Measurements from ENCODE around the gene AMPH. TPM values are rescaled to one million over a fixed set of nuclear protein-coding genes. Genes with fewer than 3 reads are reported as not detected.

The AMPH gene
- total and polyA plus RNA-seq, 9 of the 15 experiments (the other 6 are each of a cell fraction or from before 2014, with no cell fraction given) = 0.03 to 0.35 TPM; not detected in 7

DNA sequence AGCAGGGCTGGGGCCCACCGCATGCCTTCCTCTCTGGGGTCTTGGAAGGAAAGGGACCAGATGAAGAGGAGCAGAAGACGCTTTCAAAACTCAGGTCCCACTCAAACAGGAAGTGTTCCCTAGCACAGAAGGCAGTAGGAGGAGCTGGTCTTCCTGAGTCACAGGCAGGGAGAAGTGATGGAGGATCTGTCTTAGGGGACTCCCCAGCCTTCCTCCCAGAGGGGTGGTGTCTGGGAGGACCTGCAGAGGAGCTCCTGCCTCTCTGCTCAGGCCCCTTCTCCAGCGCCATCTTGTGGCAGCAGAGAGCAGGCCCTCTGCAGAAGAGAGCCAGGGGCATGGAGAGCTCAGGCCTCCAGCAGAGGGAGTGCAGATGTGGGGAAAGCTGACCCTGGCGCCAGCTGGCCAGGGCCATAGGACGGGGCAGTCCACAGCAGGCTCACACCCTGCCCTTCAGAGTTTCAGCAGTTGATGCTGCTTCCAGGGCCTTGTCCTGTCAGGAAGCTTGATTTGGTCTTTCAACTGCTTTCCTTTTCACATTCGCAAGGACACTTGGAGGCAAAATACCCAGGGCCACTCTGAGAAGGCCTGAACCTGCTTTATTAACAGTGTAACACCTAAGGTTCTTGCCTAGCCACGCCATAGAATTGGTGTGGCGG is 295.6 kb downstream of the AMPH start (continued):
- TF ChIP-seq ELF4 (CRISPR knock-in tag; IDR thresholded peaks at IDR 0.05) (0 out of 2 replicates have a peak, but pooled peaks have one; percentile 39), PHF21A (IDR thresholded peaks at IDR 0.05; ENCODE audit: borderline replicate concordance, low read depth) (peak; percentile 79; the same call in 1 of the 2 replicates), GATAD2B (IDR thresholded peaks at IDR 0.05; ENCODE audit: borderline replicate concordance) (peak; percentile 75), KLF16 (IDR thresholded peaks at IDR 0.05) (peak; percentile 82), ZBTB17 (CRISPR knock-in tag; IDR thresholded peaks at IDR 0.05) (peak; percentile 69; the same call in 1 of the 2 replicates), HLTF (IDR thresholded peaks at IDR 0.05) (0 out of 2 replicates have a peak, but pooled peaks have one; percentile 31), SMAD2 (IDR thresholded peaks at IDR 0.05; ENCODE audit: low read depth, low read length) (no peak), POU5F1 (IDR thresholded peaks at IDR 0.05; ENCODE audit: borderline replicate concordance, low read depth, low read length, partially characterized antibody) (no peak), CBFB (CRISPR knock-in tag; IDR thresholded peaks at IDR 0.05) (0 out of 2 replicates have a peak, but pooled peaks have one; percentile 54), NR2C2 (CRISPR knock-in tag; IDR thresholded peaks at IDR 0.05) (peak; percentile 80), NR2C2 (tag; IDR thresholded peaks at IDR 0.05) (peak; percentile 91), WHSC1 (IDR thresholded peaks at IDR 0.05; ENCODE audit: low read length) (peak; percentile 73), RBFOX2 (IDR thresholded peaks at IDR 0.05; ENCODE audit: low read depth, low read length) (peak; percentile 74), HMGN3 (IDR thresholded peaks at IDR 0.05; ENCODE audit: borderline replicate concordance, extremely low read depth, insufficient read length, low read depth, low read length) (peak; percentile 46), MAFK (IDR thresholded peaks at IDR 0.05; ENCODE audit: low read length) (0 out of 2 replicates have a peak, but pooled peaks have one; percentile 25), ELF1 (tag; IDR thresholded peaks at IDR 0.05) (peak; percentile 65), RBBP5 (IDR thresholded peaks at IDR 0.05; ENCODE audit: borderline replicate concordance, insufficient read depth, low read length, poor library complexity, severe bottlenecking) (peak; percentile 58), SPI1 (IDR thresholded peaks at IDR 0.05; ENCODE audit: borderline replicate concordance, low read depth, low read length) (peak; percentile 77; the same call in 1 of the 2 replicates)
- TF ChIP-seq, protein P1, sequence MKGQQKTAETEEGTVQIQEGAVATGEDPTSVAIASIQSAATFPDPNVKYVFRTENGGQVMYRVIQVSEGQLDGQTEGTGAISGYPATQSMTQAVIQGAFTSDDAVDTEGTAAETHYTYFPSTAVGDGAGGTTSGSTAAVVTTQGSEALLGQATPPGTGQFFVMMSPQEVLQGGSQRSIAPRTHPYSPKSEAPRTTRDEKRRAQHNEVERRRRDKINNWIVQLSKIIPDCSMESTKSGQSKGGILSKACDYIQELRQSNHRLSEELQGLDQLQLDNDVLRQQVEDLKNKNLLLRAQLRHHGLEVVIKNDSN (CRISPR knock-in tag; IDR thresholded peaks at IDR 0.05) = no peak
- TF ChIP-seq, protein P2, sequence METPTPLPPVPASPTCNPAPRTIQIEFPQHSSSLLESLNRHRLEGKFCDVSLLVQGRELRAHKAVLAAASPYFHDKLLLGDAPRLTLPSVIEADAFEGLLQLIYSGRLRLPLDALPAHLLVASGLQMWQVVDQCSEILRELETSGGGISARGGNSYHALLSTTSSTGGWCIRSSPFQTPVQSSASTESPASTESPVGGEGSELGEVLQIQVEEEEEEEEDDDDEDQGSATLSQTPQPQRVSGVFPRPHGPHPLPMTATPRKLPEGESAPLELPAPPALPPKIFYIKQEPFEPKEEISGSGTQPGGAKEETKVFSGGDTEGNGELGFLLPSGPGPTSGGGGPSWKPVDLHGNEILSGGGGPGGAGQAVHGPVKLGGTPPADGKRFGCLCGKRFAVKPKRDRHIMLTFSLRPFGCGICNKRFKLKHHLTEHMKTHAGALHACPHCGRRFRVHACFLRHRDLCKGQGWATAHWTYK (CRISPR knock-in tag; IDR thresholded peaks at IDR 0.05) = peak; percentile 78; the same call in 1 of the 2 replicates
- TF ChIP-seq, protein P3, sequence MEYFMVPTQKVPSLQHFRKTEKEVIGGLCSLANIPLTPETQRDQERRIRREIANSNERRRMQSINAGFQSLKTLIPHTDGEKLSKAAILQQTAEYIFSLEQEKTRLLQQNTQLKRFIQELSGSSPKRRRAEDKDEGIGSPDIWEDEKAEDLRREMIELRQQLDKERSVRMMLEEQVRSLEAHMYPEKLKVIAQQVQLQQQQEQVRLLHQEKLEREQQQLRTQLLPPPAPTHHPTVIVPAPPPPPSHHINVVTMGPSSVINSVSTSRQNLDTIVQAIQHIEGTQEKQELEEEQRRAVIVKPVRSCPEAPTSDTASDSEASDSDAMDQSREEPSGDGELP (CRISPR knock-in tag; IDR thresholded peaks at IDR 0.05; ENCODE audit: borderline replicate concordance) = peak; percentile 100
- TF ChIP-seq, protein P4, sequence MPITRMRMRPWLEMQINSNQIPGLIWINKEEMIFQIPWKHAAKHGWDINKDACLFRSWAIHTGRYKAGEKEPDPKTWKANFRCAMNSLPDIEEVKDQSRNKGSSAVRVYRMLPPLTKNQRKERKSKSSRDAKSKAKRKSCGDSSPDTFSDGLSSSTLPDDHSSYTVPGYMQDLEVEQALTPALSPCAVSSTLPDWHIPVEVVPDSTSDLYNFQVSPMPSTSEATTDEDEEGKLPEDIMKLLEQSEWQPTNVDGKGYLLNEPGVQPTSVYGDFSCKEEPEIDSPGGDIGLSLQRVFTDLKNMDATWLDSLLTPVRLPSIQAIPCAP (CRISPR knock-in tag; IDR thresholded peaks at IDR 0.05; ENCODE audit: borderline replicate concordance) = no peak

Data from K562 (cell line).